Activated CD8-positive, alpha-beta memory T cell treated with anti-CD3 and anti-CD28 coated beads for 4 hours (primary cell): ENCODE measurements around the gene ZDHHC11.
"Not testable (repeated sequence)": the region's sequence is repeated elsewhere in the genome, so short reads cannot be mapped to it uniquely, and the experiment has no call there.

Experiments
- DNase-seq, 2 donors: peaks; one replicate each; pipeline ENCODE4 v3.0.0-alpha.2; 2020; ENCODE audit warnings: low read depth in 2 of 2

Gene ZDHHC11

GRCh38 chr5:761854-762710 is 88.7 kb downstream of the ZDHHC11 start:
- DNase-seq = no peak

GRCh38 chr5:761059-761771 is 89.6 kb downstream of the ZDHHC11 start:
- DNase-seq = no peak

GRCh38 chr5:760363-761058 is 90.3 kb downstream of the ZDHHC11 start:
- no peak for DNase-seq

GRCh38 chr5:759781-760362 is 90.9 kb downstream of the ZDHHC11 start:
- no peak for DNase-seq

DNA sequence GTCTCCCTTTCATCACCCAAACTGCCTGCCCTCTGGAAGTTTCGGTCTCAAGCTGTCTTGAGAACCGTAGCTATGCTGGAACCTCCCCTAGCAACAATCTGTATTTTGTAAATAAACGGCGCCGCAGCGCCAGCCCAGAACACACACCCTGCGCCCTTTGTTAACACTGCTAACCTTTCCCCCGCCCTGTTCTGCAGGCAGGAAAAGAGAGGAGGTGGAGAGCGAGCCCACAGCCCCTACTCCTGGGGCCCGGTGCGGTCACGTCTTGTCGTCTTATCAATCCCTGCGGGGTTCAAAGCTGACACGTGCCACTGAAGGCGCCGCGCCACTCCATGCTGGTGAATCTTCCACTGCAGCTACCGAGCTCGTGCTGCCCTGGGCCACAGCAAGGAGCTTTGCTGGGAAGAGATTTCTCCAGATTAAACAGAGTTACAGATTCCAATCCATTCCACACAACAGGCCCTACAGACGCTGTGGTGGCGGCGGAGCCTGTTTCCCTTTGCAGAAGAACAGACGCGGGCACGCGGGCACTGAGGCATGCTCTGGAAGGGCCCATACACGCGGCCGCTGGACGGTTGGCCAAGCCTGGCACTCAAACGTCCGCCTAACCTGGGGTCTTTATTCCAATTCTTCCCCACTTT is 91.6 kb downstream of the ZDHHC11 start:
- DNase-seq = no peak

GRCh38 chr5:758698-759053 is 92.1 kb downstream of the ZDHHC11 start:
- no peak for DNase-seq

GRCh38 chr5:757931-758697 is 92.7 kb downstream of the ZDHHC11 start:
- no peak for DNase-seq

DNA sequence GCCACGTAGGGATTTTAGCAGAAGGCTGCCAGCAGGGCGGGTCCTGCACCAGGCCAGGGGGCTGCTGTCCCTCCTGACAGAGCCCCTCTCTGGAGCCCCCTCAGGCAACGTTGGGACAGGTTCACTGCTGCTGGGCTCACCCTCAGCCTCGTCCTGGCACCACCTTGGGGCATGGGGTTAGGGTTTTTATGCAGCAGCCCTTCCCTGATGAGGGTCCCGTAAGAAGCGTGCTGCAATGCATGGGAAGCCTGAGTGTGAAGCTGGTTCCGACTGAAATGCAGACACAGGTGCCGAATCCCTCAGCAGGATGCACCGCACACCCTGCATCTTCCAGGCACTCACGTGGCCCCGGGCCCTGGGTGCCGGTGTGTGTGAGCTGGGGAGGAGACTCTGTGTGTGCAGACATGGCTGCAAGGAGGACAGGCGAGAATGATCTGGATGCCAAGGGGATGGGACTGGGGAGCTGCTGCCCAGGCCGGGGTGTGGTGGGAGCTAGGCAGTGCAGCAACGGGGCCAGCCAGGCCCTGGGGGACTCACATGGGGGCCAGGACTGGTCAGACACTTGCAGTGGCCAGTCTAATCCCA is 93.3 kb downstream of the ZDHHC11 start:
- DNase-seq = no peak

DNA sequence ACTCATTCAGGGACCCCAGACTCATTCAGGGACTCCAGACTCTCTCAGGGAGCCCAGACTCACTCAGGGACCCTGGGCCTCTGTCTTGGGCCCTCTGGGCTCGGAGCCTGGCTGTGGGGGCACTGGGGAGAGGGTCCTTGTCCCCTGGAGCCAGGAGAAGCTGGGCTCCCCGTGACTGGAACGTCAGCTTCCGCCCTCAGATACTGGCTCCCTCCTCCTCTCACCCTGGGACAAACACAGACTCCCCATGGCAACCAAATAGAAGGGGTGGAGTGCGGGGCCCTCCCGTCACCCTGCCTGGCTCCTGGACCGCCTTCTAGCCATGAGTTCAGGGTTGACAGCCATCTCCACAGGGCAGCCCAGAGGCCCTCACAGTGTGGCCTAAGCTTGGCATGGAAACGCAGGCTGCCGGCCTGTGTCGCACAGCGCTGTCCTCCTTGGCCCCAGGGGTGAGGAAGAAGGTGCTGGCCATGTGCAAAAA is 93.9 kb downstream of the ZDHHC11 start:
- no peak for DNase-seq

DNA sequence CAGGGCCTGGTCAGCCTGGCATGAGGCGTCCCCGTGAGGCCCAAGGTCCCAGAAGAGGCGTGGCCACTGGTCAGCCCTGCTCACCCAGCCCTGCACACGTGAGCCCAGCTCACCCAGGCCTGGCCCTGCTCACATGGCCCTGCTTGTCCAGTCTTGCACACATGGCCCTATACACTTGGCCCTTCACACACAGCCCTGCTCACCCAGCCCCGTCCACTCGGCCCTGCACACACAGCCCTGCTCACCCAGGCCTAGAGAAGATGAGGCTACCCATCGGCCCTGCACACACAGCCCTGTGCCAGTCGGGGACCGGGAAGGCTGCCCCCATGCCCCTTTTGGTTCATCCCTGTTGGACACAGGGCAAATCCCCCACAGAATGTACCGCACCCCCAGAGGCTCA is 94.6 kb downstream of the ZDHHC11 start:
- no peak for DNase-seq

GRCh38 chr5:754143-754632 is 96.6 kb downstream of the ZDHHC11 start:
- DNase-seq = not testable (repeated sequence)

- not testable (repeated sequence) for DNase-seq
These were observed 97.1 kb downstream of the ZDHHC11 start for GRCh38 chr5:753567-754142.

- DNase-seq = not testable (repeated sequence)
These were observed 98.2 kb downstream of the ZDHHC11 start for GRCh38 chr5:752532-753115.

- not testable (repeated sequence) for DNase-seq
These were observed 98.8 kb downstream of the ZDHHC11 start for GRCh38 chr5:751992-752391.

GRCh38 chr5:751496-751895 is 99.3 kb downstream of the ZDHHC11 start:
- no peak for DNase-seq

DNA sequence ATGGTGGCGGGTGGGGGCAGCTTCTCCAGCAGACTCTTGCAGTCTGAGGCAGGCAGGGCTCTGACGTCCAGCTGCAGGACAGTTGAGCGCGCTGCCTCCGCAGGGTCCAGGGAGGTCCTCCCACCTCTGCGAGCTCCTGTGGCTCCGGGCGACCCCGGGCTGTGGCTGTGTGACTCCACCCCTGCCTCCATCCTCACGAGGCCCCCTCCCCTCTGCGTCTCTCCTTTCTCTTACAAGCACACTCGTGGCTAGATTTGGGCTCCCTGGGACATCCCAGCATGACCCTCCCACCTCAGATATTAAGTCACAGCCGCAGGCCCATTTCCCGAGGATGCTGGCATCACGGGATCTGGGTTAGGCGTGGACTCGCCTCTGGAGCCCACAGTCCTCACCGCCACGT is 100.6 kb downstream of the ZDHHC11 start:
- DNase-seq = not testable (repeated sequence)

DNA sequence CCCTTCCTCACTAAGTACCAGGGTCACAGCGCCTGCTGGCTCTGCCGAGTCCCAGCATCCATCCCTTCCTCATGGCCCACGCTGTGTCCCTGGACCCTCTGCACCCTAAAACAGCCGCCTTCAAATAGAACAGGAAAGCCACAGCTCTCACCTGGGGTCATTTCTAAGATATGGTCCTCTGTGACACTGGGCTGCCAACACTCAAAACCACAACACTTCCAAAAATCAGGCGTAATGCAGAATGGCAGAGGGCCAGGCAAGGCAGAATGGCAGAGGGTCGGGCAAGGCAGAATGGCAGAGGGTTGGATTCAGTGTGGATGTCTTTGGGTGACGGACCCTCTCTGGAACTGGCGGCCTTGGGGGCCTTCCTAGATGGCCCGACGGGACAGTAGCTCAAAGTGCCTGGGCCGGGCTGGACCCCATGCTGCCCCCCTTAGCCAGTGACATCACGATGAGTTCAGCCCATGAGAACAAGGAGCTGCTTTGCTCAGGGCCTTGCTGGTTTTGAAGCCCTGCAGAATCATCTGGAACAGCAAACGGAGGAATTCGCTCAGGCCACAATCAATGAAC is 101.6 kb downstream of the ZDHHC11 start:
- no peak for DNase-seq

- not testable (repeated sequence) for DNase-seq
These were observed 102.5 kb downstream of the ZDHHC11 start for GRCh38 chr5:748011-748980.
